ENCODE results near the gene ANK2.

The ANK2 gene

GRCh38 chr4:113024388-113024787 lies 25.1 kb upstream of the ANK2 start:
- DNase-seq (ENCODE audit: low read depth in 1 of 2, low spot score in 1 of 2), result no peak
- in situ Hi-C loops (cut with HindIII; ENCODE audit: low pct_unique_long_range_greater_than_20kb, low sequenced_read_pairs), result no loop called here
- TF ChIP-seq JUND (IDR thresholded peaks at IDR 0.05; ENCODE audit: low read depth), result no peak

GRCh38 chr4:113025416-113025815 lies 24.0 kb upstream of the ANK2 start:
- in situ Hi-C loops (cut with HindIII; ENCODE audit: low pct_unique_long_range_greater_than_20kb, low sequenced_read_pairs), result no loop called here
- no peak for TF ChIP-seq JUND (IDR thresholded peaks at IDR 0.05; ENCODE audit: low read depth)
- DNase-seq (ENCODE audit: low read depth in 1 of 2, low spot score in 1 of 2), result no peak

GRCh38 chr4:113026556-113026955 lies 22.9 kb upstream of the ANK2 start:
- TF ChIP-seq JUND (IDR thresholded peaks at IDR 0.05; ENCODE audit: low read depth), result no peak
- in situ Hi-C loops (cut with HindIII; ENCODE audit: low pct_unique_long_range_greater_than_20kb, low sequenced_read_pairs), result no loop called here
- DNase-seq (ENCODE audit: low read depth in 1 of 2, low spot score in 1 of 2), result no peak

GRCh38 chr4:113028074-113028473 lies 21.4 kb upstream of the ANK2 start:
- in situ Hi-C loops (cut with HindIII; ENCODE audit: low pct_unique_long_range_greater_than_20kb, low sequenced_read_pairs), result no loop called here
- TF ChIP-seq JUND (IDR thresholded peaks at IDR 0.05; ENCODE audit: low read depth), result no peak
- DNase-seq (ENCODE audit: low read depth in 1 of 2, low spot score in 1 of 2), result no peak

GRCh38 chr4:113031212-113031611 lies 18.2 kb upstream of the ANK2 start:
- TF ChIP-seq JUND (IDR thresholded peaks at IDR 0.05; ENCODE audit: low read depth), result no peak
- DNase-seq (ENCODE audit: low read depth in 1 of 2, low spot score in 1 of 2), result no peak
- in situ Hi-C loops (cut with HindIII; ENCODE audit: low pct_unique_long_range_greater_than_20kb, low sequenced_read_pairs), result no loop called here

GRCh38 chr4:113040793-113041192 lies 8.7 kb upstream of the ANK2 start:
- no peak for TF ChIP-seq JUND (IDR thresholded peaks at IDR 0.05; ENCODE audit: low read depth)
- no peak for DNase-seq (ENCODE audit: low read depth in 1 of 2, low spot score in 1 of 2)
- in situ Hi-C loops (cut with HindIII; ENCODE audit: low pct_unique_long_range_greater_than_20kb, low sequenced_read_pairs), result no loop called here

- in situ Hi-C loops (cut with HindIII; ENCODE audit: low pct_unique_long_range_greater_than_20kb, low sequenced_read_pairs), result no loop called here
- no peak for DNase-seq (ENCODE audit: low read depth in 1 of 2, low spot score in 1 of 2)
- TF ChIP-seq JUND (IDR thresholded peaks at IDR 0.05; ENCODE audit: low read depth), result no peak
These were observed 7.0 kb upstream of the ANK2 start for GRCh38 chr4:113042502-113042901.

- TF ChIP-seq JUND (IDR thresholded peaks at IDR 0.05; ENCODE audit: low read depth), result no peak
- no peak for DNase-seq (ENCODE audit: low read depth in 1 of 2, low spot score in 1 of 2)
- in situ Hi-C loops (cut with HindIII; ENCODE audit: low pct_unique_long_range_greater_than_20kb, low sequenced_read_pairs), result no loop called here
These were observed 5.9 kb upstream of the ANK2 start for GRCh38 chr4:113043591-113043990.

- in situ Hi-C loops (cut with HindIII; ENCODE audit: low pct_unique_long_range_greater_than_20kb, low sequenced_read_pairs), result no loop called here
- TF ChIP-seq JUND (IDR thresholded peaks at IDR 0.05; ENCODE audit: low read depth), result no peak
- no peak for DNase-seq (ENCODE audit: low read depth in 1 of 2, low spot score in 1 of 2)
These were observed 910 bp downstream of the ANK2 start for GRCh38 chr4:113050371-113050755.

- in situ Hi-C loops (cut with HindIII; ENCODE audit: low pct_unique_long_range_greater_than_20kb, low sequenced_read_pairs), result no loop called here
- TF ChIP-seq JUND (IDR thresholded peaks at IDR 0.05; ENCODE audit: low read depth), result no peak
- DNase-seq (ENCODE audit: low read depth in 1 of 2, low spot score in 1 of 2), result no peak
These were observed 1.4 kb downstream of the ANK2 start for GRCh38 chr4:113050837-113051236.

- TF ChIP-seq JUND (IDR thresholded peaks at IDR 0.05; ENCODE audit: low read depth), result no peak
- in situ Hi-C loops (cut with HindIII; ENCODE audit: low pct_unique_long_range_greater_than_20kb, low sequenced_read_pairs), result no loop called here
- DNase-seq (ENCODE audit: low read depth in 1 of 2, low spot score in 1 of 2), result no peak
These were observed 1.9 kb downstream of the ANK2 start for GRCh38 chr4:113051361-113051760.

- in situ Hi-C loops (cut with HindIII; ENCODE audit: low pct_unique_long_range_greater_than_20kb, low sequenced_read_pairs), result no loop called here
- no peak for TF ChIP-seq JUND (IDR thresholded peaks at IDR 0.05; ENCODE audit: low read depth)
- DNase-seq (ENCODE audit: low read depth in 1 of 2, low spot score in 1 of 2), result no peak
These were observed 3.0 kb downstream of the ANK2 start for GRCh38 chr4:113052379-113052951.

GRCh38 chr4:113053883-113054282 lies 4.4 kb downstream of the ANK2 start:
- in situ Hi-C loops (cut with HindIII; ENCODE audit: low pct_unique_long_range_greater_than_20kb, low sequenced_read_pairs), result no loop called here
- no peak for DNase-seq (ENCODE audit: low read depth in 1 of 2, low spot score in 1 of 2)
- no peak for TF ChIP-seq JUND (IDR thresholded peaks at IDR 0.05; ENCODE audit: low read depth)

GRCh38 chr4:113056318-113056717 lies 6.9 kb downstream of the ANK2 start:
- DNase-seq (ENCODE audit: low read depth in 1 of 2, low spot score in 1 of 2), result no peak
- TF ChIP-seq JUND (IDR thresholded peaks at IDR 0.05; ENCODE audit: low read depth), result no peak
- in situ Hi-C loops (cut with HindIII; ENCODE audit: low pct_unique_long_range_greater_than_20kb, low sequenced_read_pairs), result no loop called here
